ENCODE measurements around the gene HNRNPA3. TPM values are rescaled to one million over a fixed set of nuclear protein-coding genes. Genes with fewer than 3 reads are reported as not detected.
"Not testable (repeated sequence)": the region's sequence is repeated elsewhere in the genome, so short reads cannot be mapped to it uniquely, and the experiment has no call there.

The HNRNPA3 gene
- 306 TPM for polyA plus RNA-seq (ENCODE audit: insufficient read length)

- DNase-seq (ENCODE audit: low read depth) = peak; percentile 97
Measured at GRCh38 chr2:177212106-177212890, at the start of gene HNRNPA3. Gene HNRNPA3 (plus strand): TSS chr2:177212794. CDS start chr2:177212800, 6 bp downstream.

- no peak for DNase-seq (ENCODE audit: low read depth)
Measured at GRCh38 chr2:177164131-177164530, 48.5 kb upstream of the HNRNPA3 start.

- DNase-seq (ENCODE audit: low read depth) = no peak
Measured at GRCh38 chr2:177164584-177165052, 48.0 kb upstream of the HNRNPA3 start.

DNA sequence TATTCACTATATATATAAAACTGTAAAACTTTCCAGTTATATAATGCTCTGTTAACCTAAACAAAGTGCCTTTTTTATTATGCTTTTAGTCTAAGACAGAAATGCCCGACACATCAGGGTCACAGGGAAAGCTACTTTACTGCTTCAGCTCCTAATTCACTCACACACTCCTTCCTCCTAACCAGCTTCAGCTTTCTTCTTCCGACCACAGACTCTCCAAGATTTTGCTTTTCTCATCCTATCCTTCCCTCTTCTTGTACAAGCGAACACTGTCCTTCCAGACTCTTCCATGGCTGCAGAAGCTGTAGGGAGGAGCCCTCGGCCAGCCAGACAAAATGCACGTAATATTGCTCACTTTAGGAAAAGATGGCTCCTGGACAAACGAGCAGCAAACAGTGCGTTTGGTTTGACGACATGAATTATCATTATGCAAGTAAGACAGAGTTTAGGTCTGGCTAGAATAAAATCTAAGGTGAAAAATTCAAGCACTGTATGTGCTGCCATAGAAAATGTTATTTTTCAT lies 47.5 kb upstream of the HNRNPA3 start:
- no peak for DNase-seq (ENCODE audit: low read depth)

GRCh38 chr2:177165721-177166711 lies 46.6 kb upstream of the HNRNPA3 start:
- no peak for DNase-seq (ENCODE audit: low read depth)

DNA sequence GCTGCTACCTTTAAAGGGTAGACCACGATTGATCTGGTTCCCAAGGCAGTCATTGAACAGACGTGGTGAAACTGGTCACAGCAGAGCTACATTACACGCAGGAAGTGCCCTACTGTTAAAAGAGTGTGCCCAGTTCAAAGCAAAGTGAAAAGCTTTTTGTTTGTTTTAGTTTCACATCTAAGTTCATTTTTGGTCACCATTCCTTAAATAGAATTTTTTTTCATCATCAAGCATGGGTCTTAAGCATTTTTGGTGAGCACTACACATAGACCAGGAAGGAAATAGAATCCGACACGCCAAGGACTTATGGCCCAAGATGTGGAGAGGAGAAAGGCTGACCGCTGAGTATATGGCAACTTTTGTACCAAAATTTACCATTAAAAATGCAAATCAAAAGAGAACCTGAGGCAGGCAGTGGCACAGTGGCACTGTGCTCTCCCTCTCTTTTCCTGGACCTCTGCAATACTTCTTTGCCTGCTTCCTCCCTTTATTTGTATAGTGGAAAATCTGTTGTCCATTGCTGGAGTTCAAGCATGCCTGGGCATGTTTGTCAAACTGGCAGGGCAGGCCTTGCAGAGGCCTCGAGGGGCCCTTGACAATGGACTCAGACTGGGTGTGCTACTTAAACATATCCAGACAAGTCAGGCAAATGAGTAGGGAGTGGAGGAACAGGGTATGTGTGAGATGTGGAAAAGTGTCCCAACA lies 42.6 kb upstream of the HNRNPA3 start:
- DNase-seq (ENCODE audit: low read depth) = no peak

DNA sequence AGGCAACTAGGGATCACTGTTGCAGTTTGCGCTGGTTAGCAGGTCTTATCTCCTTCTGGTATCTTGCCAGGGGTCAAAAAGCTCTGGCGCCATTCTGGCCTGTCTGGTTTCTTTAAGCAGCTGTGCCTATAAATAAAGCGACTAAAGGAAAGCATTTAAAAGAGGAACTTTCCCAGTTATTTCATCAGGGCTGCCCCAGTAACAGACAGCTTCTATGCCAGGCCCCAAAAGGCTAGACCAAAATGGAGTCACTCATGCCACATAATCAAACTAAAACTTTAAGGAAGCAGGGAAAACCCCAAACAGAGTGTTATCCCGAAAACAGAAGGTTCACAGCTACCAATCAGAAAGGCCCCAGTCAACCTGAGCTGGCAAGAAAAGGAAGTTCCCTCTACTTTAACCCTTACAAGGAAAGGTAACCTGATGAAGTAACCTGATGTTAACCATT lies 41.2 kb upstream of the HNRNPA3 start:
- DNase-seq (ENCODE audit: low read depth) = no peak

DNA sequence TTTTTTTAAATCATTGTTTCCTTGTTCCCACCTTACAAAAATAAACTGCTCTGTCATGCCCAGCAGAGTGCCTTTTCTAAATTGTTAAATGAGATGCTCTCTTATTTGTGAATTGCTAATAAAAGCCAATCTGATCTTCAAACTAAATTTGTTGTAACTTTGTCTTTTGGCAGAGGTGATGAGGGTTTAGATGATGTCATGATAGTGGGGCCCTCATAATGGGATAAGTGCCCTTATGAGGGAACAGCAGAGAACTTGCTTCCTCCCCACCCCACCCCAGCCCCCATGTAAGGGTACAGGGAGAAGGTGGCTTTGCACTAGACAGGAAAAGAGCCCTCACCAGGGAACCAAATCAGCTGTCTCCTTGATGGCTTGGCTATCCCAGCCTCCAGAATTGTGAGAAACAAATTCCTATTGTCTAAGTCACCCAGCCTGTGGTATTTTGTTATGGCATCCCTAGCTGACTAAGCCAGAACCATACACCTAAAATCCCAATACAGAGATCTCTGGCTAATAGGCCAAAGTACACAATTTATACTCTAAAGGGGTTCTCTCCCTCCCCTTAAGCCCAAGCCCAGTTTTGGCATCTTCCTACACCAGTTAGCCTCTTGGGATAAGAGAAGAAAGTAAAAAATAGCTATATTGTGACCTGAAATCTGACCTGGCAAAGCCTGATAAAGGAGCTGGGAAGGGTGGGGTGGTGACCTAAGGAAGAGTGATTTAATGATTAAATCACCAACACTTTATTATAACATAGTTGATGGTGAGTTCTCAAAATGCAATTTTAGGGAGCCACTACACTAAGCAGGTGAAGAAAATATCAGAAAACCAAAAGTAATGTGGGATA lies 40.3 kb upstream of the HNRNPA3 start:
- DNase-seq (ENCODE audit: low read depth) = no peak

DNA sequence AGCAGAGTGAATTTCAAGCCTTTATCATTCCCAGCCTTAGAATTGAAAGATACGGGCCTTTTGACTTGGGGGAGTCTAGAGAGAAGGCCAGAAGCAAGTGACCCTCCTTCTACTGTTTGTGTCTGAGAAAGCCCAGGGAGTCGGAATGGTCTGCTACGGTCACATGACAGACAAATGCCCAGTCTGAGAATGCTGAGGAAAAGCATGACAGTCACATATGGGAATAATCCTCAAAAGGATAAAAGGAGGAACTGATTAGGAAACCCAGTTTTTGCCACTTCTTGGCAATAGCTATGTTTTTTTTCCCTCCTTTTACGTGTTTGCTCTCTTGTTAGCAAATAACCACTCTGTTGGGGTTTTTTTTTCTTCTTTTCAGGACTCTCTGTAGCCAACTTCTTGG lies 38.1 kb upstream of the HNRNPA3 start:
- no peak for DNase-seq (ENCODE audit: low read depth)

DNA sequence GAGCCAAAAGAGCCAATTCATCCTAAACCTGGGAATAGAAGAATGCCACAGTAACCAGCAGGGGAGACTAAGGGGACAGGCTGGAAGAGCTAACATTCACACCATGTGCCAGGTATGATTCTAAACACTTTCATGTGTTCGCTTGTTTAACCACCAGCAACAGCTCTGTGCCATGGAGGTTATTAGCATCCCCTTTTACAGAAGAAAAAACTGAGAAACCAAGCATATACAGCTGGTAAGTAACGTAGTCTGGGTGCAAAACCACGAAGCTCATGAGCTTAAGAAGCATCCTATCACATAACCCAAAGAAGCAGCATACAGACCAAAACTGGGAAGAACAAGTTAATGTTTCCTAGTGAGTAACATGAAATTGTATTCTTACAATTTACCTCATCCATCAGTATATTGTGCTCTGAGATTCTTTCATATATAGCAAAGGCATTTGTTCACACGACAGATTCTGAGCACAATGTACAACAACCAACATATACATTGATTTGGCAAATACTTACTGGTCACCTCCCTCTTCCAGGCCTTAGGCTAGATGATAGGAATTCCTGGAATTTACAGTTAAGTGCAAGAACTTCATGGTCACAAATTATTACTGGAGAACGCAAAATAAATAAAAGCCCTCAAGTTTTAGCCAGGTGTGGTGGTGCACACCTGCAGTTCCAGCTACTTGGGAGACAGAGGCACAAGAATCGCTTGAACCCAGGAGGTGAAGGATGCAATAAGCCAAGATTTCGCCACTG lies 36.5 kb upstream of the HNRNPA3 start:
- no peak for DNase-seq (ENCODE audit: low read depth)

- DNase-seq (ENCODE audit: low read depth) = no peak
Measured at GRCh38 chr2:177178797-177179196, 33.8 kb upstream of the HNRNPA3 start.

- DNase-seq (ENCODE audit: low read depth) = no peak
Measured at GRCh38 chr2:177179227-177179626, 33.4 kb upstream of the HNRNPA3 start.

DNA sequence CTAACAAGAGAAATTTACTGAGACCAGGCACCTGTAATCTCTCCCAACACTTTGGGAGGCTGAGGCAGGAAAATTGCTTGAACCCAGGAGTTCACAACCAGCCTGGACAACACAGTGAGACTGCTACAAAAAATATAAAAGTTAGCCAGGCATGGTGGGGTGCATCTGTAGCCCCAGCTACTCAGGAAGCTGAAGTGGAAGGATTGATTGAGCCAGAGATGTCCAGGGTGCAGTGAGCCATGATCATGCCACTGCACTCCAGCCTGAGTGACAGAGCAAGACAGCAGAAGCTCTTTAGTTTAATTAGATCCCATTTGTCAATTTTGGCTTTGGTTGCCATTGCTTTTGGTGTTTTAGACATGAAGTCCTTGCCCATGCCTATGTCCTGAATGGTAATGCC lies 32.9 kb upstream of the HNRNPA3 start:
- DNase-seq (ENCODE audit: low read depth) = not testable (repeated sequence)

- DNase-seq (ENCODE audit: low read depth) = no peak
Measured at GRCh38 chr2:177180269-177181000, 32.2 kb upstream of the HNRNPA3 start.

DNA sequence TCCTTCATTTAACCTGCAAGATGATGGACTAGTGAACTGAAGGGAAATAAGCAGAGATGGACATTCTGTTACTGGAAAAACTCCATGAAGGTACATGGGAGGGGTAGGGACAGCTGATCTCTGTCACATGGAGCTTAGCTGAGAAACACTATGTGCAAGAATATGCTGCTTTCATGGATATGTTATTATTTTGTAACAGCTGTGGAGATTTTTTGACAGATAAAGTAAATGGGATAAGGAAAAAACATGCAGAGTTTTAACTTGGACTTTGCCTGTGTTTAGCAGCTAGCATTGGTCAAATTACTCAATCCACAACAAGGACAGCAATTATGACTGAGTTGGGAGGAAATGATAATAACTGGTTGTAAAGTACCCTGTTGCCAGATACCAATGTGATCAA lies 28.7 kb upstream of the HNRNPA3 start:
- DNase-seq (ENCODE audit: low read depth) = no peak

- DNase-seq (ENCODE audit: low read depth) = no peak
Measured at GRCh38 chr2:177184606-177185005, 28.0 kb upstream of the HNRNPA3 start.

DNA sequence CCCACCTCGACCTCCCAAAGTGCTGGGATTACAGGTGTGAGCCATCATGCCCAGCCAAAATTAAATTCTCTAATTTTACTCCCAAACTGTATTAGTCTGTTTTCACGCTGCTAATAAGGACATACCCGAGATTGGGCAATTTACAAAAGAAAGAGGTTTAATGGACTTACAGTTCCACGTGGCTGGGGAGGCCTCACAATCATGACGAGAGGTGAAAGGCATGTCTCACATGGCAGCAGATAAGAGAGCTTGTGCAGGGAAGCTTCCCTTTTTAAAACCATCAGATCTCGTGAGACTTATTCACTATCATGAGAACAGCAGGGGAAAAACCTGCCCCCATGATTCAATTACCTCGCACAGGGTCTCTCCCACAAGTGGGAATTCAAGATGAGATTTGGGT lies 26.6 kb upstream of the HNRNPA3 start:
- not testable (repeated sequence) for DNase-seq (ENCODE audit: low read depth)

DNA sequence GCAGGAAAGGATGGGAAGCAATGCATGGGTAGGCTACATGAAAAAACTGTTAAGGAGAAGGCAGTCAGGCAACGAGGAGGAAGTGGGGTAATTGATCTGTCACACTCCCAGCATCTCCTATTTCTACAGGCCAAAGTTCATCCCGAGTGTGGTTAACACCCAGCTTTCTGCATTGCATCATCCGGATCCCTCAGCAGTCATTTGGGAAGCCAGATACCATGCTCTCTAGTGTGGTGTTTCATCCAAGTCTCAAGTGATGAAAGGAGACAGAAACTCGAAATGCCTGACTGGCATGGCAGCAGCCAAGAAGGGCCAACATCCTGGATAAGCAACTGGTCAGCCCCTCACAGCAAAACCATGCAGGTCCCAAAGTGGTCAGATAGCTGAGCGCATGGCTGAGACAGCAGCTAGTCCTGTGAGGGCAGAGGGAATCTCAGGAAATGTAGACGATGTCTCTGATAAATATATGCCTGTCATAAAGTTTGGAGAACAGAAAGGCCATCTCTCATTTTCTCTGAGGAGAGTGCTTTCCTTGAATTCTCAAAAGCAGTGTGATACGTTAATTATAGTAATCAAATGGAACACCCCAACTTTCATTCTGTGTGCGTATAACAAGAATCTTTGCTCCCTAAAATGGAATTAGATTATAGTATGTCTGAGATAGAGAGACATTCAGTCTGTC lies 24.8 kb upstream of the HNRNPA3 start:
- DNase-seq (ENCODE audit: low read depth) = no peak
